ENCODE results near the gene LAMB4.

The LAMB4 gene

GRCh38 chr7:108128514-108128913, 1.6 kb downstream of the LAMB4 start:
- DNase-seq (ENCODE audit: low spot score) = no peak
- TF ChIP-seq CTCF (IDR thresholded peaks at IDR 0.05; ENCODE audit: borderline replicate concordance, control extremely low read depth, extremely low read depth, insufficient read depth, missing control alignments) = no peak

GRCh38 chr7:108127461-108127860, 2.7 kb downstream of the LAMB4 start:
- in situ Hi-C loops (cut with MboI; ENCODE audit: low sequenced_read_pairs, unreplicated experiment) = no loop called here
- DNase-seq (ENCODE audit: low spot score) = no peak
- TF ChIP-seq CTCF (IDR thresholded peaks at IDR 0.05; ENCODE audit: borderline replicate concordance, control extremely low read depth, extremely low read depth, insufficient read depth, missing control alignments) = no peak

More at GRCh38 chr7:108128514-108128913, 1.6 kb downstream of the LAMB4 start:
- in situ Hi-C loops (cut with MboI; ENCODE audit: low sequenced_read_pairs, unreplicated experiment) = no loop called here

GRCh38 chr7:108124820-108125219, 5.3 kb downstream of the LAMB4 start:
- in situ Hi-C loops (cut with MboI; ENCODE audit: low sequenced_read_pairs, unreplicated experiment) = no loop called here
- TF ChIP-seq CTCF (IDR thresholded peaks at IDR 0.05; ENCODE audit: borderline replicate concordance, control extremely low read depth, extremely low read depth, insufficient read depth, missing control alignments) = no peak
- DNase-seq (ENCODE audit: low spot score) = no peak

- in situ Hi-C loops (cut with MboI; ENCODE audit: low sequenced_read_pairs, unreplicated experiment) = no loop called here
- DNase-seq (ENCODE audit: low spot score) = no peak
- TF ChIP-seq CTCF (IDR thresholded peaks at IDR 0.05; ENCODE audit: borderline replicate concordance, control extremely low read depth, extremely low read depth, insufficient read depth, missing control alignments) = no peak
Observed at GRCh38 chr7:108122181-108122580, 8.0 kb downstream of the LAMB4 start.

- no peak for TF ChIP-seq CTCF (IDR thresholded peaks at IDR 0.05; ENCODE audit: borderline replicate concordance, control extremely low read depth, extremely low read depth, insufficient read depth, missing control alignments)
- DNase-seq (ENCODE audit: low spot score) = no peak
- in situ Hi-C loops (cut with MboI; ENCODE audit: low sequenced_read_pairs, unreplicated experiment) = no loop called here
Observed at GRCh38 chr7:108120933-108121332, 9.2 kb downstream of the LAMB4 start.

- no peak for DNase-seq (ENCODE audit: low spot score)
- TF ChIP-seq CTCF (IDR thresholded peaks at IDR 0.05; ENCODE audit: borderline replicate concordance, control extremely low read depth, extremely low read depth, insufficient read depth, missing control alignments) = no peak
- in situ Hi-C loops (cut with MboI; ENCODE audit: low sequenced_read_pairs, unreplicated experiment) = no loop called here
Observed at GRCh38 chr7:108120196-108120595, 10.0 kb downstream of the LAMB4 start.

- TF ChIP-seq CTCF (IDR thresholded peaks at IDR 0.05; ENCODE audit: borderline replicate concordance, control extremely low read depth, extremely low read depth, insufficient read depth, missing control alignments) = no peak
- in situ Hi-C loops (cut with MboI; ENCODE audit: low sequenced_read_pairs, unreplicated experiment) = no loop called here
- DNase-seq (ENCODE audit: low spot score) = no peak
Observed at GRCh38 chr7:108118959-108119358, 11.2 kb downstream of the LAMB4 start.
